Endothelial cell of umbilical vein (primary cell): ENCODE measurements around the gene BPIFA3. TPM values are rescaled to one million over a fixed set of nuclear protein-coding genes. Genes with fewer than 3 reads are reported as not detected.

Experiments used
- BruUV-seq: library from RNA; stranded (reverse); fragments of 400-500 nt; replicated peaks from 2 replicates; lab custom pipeline; 2021; lab: Mats Ljungman, UMichigan
- CTCF ChIA-PET: fragments of 300-600, 350-600 bp; sonication (Branson Sonifier 250); formaldehyde crosslinking; loops from one replicate; lab custom pipeline; 2021; ENCODE audit warnings: antibody characterized with exemption, inconsistent platforms; lab: Charles Lee
- POLR2A ChIA-PET: fragments of 300-600, 350-600 bp; sonication (Branson Sonifier 250); formaldehyde crosslinking; loops from one replicate; lab custom pipeline; 2021; ENCODE audit warnings: antibody characterized with exemption, inconsistent platforms; lab: Charles Lee
- DNase-seq: peaks from one replicate; pipeline ENCODE4 v3.0.0-alpha.2; 2011; ENCODE audit warnings: low read depth, low spot score
- FAIRE-seq: peaks from 2 replicates; lab custom pipeline; 2011; peaks lifted over from hg19 to GRCh38; lab: Jason Lieb, UNC
- H2AFZ ChIP-seq: 2 replicates; pipeline ENCODE4 v1.6.0; 2012; ENCODE audit warnings: low read depth, low read length, control low read depth, inconsistent platforms
- H3K27ac ChIP-seq: 2 replicates; pipeline ENCODE4 v1.5.1; 2011; ENCODE audit warnings: low read depth, mild to moderate bottlenecking, control low read depth, low read length, moderate library complexity; ENCODE audit not compliant: insufficient read depth
- H3K27me3 ChIP-seq, 2 experiments: 2 replicates each; pipeline versions ENCODE4 v1.6.0 to v1.6.1; 2011; ENCODE audit warnings: low read length in 2 of 2, mixed read lengths in 1 of 2; ENCODE audit not compliant: control insufficient read depth in 2 of 2, insufficient read depth in 2 of 2
- H3K36me3 ChIP-seq, 2 experiments: 2 replicates in 1 of 2; 3 replicates in 1 of 2; pipeline ENCODE4 v1.5.1; 2011; ENCODE audit warnings: low read length in 2 of 2, mild to moderate bottlenecking in 1 of 2, moderate library complexity in 1 of 2; ENCODE audit not compliant: control insufficient read depth in 2 of 2, insufficient read depth in 2 of 2; ENCODE audit errors: extremely low read depth in 1 of 2
- H3K4me1 ChIP-seq: 3 replicates; pipeline ENCODE4 v1.5.1; 2011; ENCODE audit warnings: mild to moderate bottlenecking, low read length; ENCODE audit not compliant: control insufficient read depth, insufficient read depth; ENCODE audit errors: extremely low read depth
- H3K4me2 ChIP-seq: 2 replicates; pipeline ENCODE4 v1.6.1; 2011; ENCODE audit warnings: low read length, control low read depth, mixed read lengths; ENCODE audit not compliant: insufficient read depth
- H3K4me3 ChIP-seq, 3 experiments: fragments of 200-600 bp in 1 of 3; sonication (generic), shearing (Covaris generic) in 1 of 3; replicated peaks in 1 of 3; 2 replicates each; pipeline ENCODE4 v1.5.1; 2011 to 2016; ENCODE audit warnings: control low read depth in 3 of 3, low read length in 3 of 3, mild to moderate bottlenecking in 2 of 3, inconsistent platforms in 1 of 3, low read depth in 1 of 3, moderate library complexity in 1 of 3; ENCODE audit not compliant: insufficient read depth in 1 of 3
- H3K79me2 ChIP-seq: 2 replicates; pipeline ENCODE4 v1.6.0; 2012; ENCODE audit warnings: low read length, inconsistent platforms; ENCODE audit not compliant: control insufficient read depth, insufficient read depth
- H3K9ac ChIP-seq: replicated peaks from 2 replicates; pipeline ENCODE3; 2011; ENCODE audit warnings: low read length, control low read depth; ENCODE audit not compliant: insufficient read depth; ENCODE audit errors: extremely low read depth
- H3K9me1 ChIP-seq: replicated peaks from 3 replicates; pipeline ENCODE4 v1.6.0; 2011; ENCODE audit warnings: mild to moderate bottlenecking, low read length; ENCODE audit not compliant: control insufficient read depth, insufficient read depth; ENCODE audit errors: extremely low read depth
- H3K9me3 ChIP-seq: replicated peaks from 2 replicates; pipeline ENCODE4 v1.5.1; 2012; ENCODE audit warnings: low read length, inconsistent platforms; ENCODE audit not compliant: control insufficient read depth, insufficient read depth
- H4K20me1 ChIP-seq: replicated peaks from 2 replicates; pipeline ENCODE3; 2011; ENCODE audit warnings: mild to moderate bottlenecking, low read length; ENCODE audit not compliant: control insufficient read depth, insufficient read depth; ENCODE audit errors: extremely low read depth
- CTCF ChIP-seq, 2 donors: IDR thresholded peaks; 1 replicate in 1 of 2; 2 replicates in 1 of 2; pipeline ENCODE4 v1.5.1; 2011; ENCODE audit warnings: low read length in 2 of 2, mild to moderate bottlenecking in 2 of 2, moderate library complexity in 2 of 2, control low read depth in 1 of 2, inconsistent platforms in 1 of 2, low read depth in 1 of 2; ENCODE audit not compliant: insufficient read depth in 1 of 2; ENCODE audit errors: extremely low read depth in 1 of 2
- EZH2 ChIP-seq: IDR thresholded peaks from 2 replicates; pipeline ENCODE4 v1.6.1; 2012; ENCODE audit warnings: borderline replicate concordance, low read depth, mild to moderate bottlenecking, moderate library complexity, low read length, inconsistent platforms; ENCODE audit not compliant: severe bottlenecking
- FOS ChIP-seq: IDR thresholded peaks from 2 replicates; pipeline ENCODE4 v1.6.1; 2011; ENCODE audit warnings: mild to moderate bottlenecking, low read length, moderate library complexity, borderline replicate concordance; ENCODE audit not compliant: insufficient read depth
- GATA2 ChIP-seq: IDR thresholded peaks from 2 replicates; pipeline ENCODE4 v1.7.0; 2011; ENCODE audit warnings: low read depth, mild to moderate bottlenecking, moderate library complexity, mixed read lengths, low read length; ENCODE audit not compliant: insufficient read length, insufficient read depth
- JUN ChIP-seq: IDR thresholded peaks from 2 replicates; pipeline ENCODE4 v1.6.1; 2011; ENCODE audit warnings: borderline replicate concordance, low read depth; ENCODE audit not compliant: insufficient read length, insufficient read depth
- MYC ChIP-seq: IDR thresholded peaks from one replicate; pipeline ENCODE4 v1.6.1; 2011; ENCODE audit warnings: mild to moderate bottlenecking, low read depth, low read length
- POLR2A ChIP-seq: IDR thresholded peaks from 2 replicates; pipeline ENCODE4 v1.6.1; 2012; ENCODE audit warnings: low read depth, mild to moderate bottlenecking, control low read depth, low read length
- POLR2AphosphoS5 ChIP-seq: IDR thresholded peaks from 2 replicates; pipeline ENCODE4 v1.6.1; 2012; ENCODE audit warnings: low read depth, mild to moderate bottlenecking, control low read depth, low read length, moderate library complexity; ENCODE audit not compliant: insufficient read depth
- dilution Hi-C: fragments of 300-500 bp; cut with MboI; formaldehyde crosslinking; loops from one replicate; pipeline ENCODE4 v1.15.0; 2019; ENCODE audit warnings: low sequenced_read_pairs; ENCODE audit not compliant: extremely low pct_ligation_motif_present
- intact Hi-C: fragments of 100-400 bp; cut with micrococcal nuclease; formaldehyde crosslinking; loops from one replicate; pipeline ENCODE4 v1.10.0; 2022
- polyA plus RNA-seq, 4 experiments: library from polyadenylated mRNA; depleted of rRNA in 3 of 4; stranded (reverse) in 3 of 4; unstranded in 1 of 4; fragments of >200 nt; gene quantifications; 2 replicates each; pipeline versions ENCODE4 v1.2.1 to v1.2.3, GENCODE V29; 2011 to 2012; ENCODE audit warnings: missing spikeins in 1 of 4
- total RNA-seq: library from RNA; stranded (reverse); gene quantifications from 2 replicates; pipeline ENCODE4 v1.2.3, GENCODE V29; 2021
- TF ChIP-seq, protein P1 (sequence below): IDR thresholded peaks from 2 replicates; pipeline ENCODE4 v1.6.1; 2011; ENCODE audit not compliant: insufficient read depth, insufficient read length

Gene BPIFA3
- total and polyA plus RNA-seq, 2 donors (not counting 3 experiments of a cell fraction or from before 2014, with no cell fraction given): not detected

DNA sequence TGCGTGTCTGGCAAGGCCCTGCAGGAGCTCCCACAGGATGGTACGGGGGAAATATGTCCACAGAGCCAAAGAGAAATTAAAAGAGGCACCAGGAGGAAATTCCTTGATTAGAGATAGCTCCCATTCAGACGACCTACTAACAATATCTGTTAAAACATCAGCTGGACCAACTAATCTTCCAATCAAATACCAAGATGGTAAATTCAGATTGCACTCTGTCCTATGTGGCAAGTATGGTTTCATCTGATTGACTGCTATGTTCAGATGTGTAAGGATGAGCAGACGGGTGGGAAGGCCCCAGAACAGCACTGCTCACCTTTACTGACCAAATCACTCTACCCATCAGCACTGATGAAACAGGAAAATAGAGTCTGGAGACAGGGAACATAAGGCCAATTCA lies 29.7 kb upstream of the BPIFA3 start:
- Histone ChIP-seq H3K9me3 (no peaks in the 10 kb centered on the region), H3K4me3 (no peak overlapping the region), H3K36me3 (no peaks in the 10 kb centered on the region), H3K27me3 (no peaks in the 10 kb centered on the region), H3K79me2 (no peaks in the 10 kb centered on the region), H2AFZ (no peak overlapping the region), H3K27ac (no peak overlapping the region), H3K4me2 (no peak overlapping the region), H3K4me1 (no peaks in the 10 kb centered on the region), H3K9me1 (no peaks in the 10 kb centered on the region), H3K9ac (no peak overlapping the region), H4K20me1 (no peaks in the 10 kb centered on the region)
- TF ChIP-seq MYC (no peak), CTCF (IDR thresholded peaks at IDR 0.05; ENCODE audit: extremely low read depth in 1 of 2, insufficient read depth in 1 of 2, low read depth in 1 of 2, low read length in 2 of 2) (no peak), POLR2A (no peak), GATA2 (no peak), EZH2 (no peak), JUN (no peak), FOS (no peak), POLR2AphosphoS5 (no peak)
- TF ChIP-seq, protein P1, sequence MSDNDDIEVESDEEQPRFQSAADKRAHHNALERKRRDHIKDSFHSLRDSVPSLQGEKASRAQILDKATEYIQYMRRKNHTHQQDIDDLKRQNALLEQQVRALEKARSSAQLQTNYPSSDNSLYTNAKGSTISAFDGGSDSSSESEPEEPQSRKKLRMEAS: no peak
- no peak for FAIRE-seq
- intact Hi-C loops: no loop called here
- DNase-seq: no peak
- ChIA-PET POLR2A (no interaction called here), CTCF (no interaction called here)
- BruUV-seq: no TSS peak
- dilution Hi-C loops: no loop called here
